Pons (tissue), 1 donor: ENCODE measurements around the gene FOCAD.

Experiments
- DNase-seq: peaks from one replicate; pipeline ENCODE4 v3.0.0-alpha.2; 2016; ENCODE audit warnings: low spot score

Gene FOCAD

GRCh38 chr9:20788526-20789451, 104.7 kb downstream of the FOCAD start:
- peak; percentile 16 for DNase-seq

GRCh38 chr9:20790721-20791120, 106.7 kb downstream of the FOCAD start:
- no peak for DNase-seq

- no peak for DNase-seq
These were observed 107.6 kb downstream of the FOCAD start for GRCh38 chr9:20791682-20792081.

GRCh38 chr9:20804489-20805250, 120.6 kb downstream of the FOCAD start:
- DNase-seq: no peak

- DNase-seq: peak; percentile 9
These were observed 121.7 kb downstream of the FOCAD start for GRCh38 chr9:20805766-20806165.

- no peak for DNase-seq
These were observed 123.9 kb downstream of the FOCAD start for GRCh38 chr9:20808002-20808401.

GRCh38 chr9:20811872-20812271, 127.8 kb downstream of the FOCAD start:
- no peak for DNase-seq

GRCh38 chr9:20815923-20816703, 132.1 kb downstream of the FOCAD start:
- no peak for DNase-seq

- no peak for DNase-seq
These were observed 139.0 kb downstream of the FOCAD start for GRCh38 chr9:20823051-20823450.

GRCh38 chr9:20831028-20831427, 147.0 kb downstream of the FOCAD start:
- DNase-seq: no peak

GRCh38 chr9:20832775-20833174, 148.7 kb downstream of the FOCAD start:
- no peak for DNase-seq

GRCh38 chr9:20835377-20836286, 151.6 kb downstream of the FOCAD start:
- DNase-seq: peak; percentile 11

- DNase-seq: no peak
These were observed 153.1 kb downstream of the FOCAD start for GRCh38 chr9:20837166-20837565.

GRCh38 chr9:20838218-20838617, 154.2 kb downstream of the FOCAD start:
- no peak for DNase-seq

GRCh38 chr9:20844916-20845315, 160.9 kb downstream of the FOCAD start:
- no peak for DNase-seq

- no peak for DNase-seq
These were observed 164.4 kb downstream of the FOCAD start for GRCh38 chr9:20848490-20848889.

- no peak for DNase-seq
These were observed 169.8 kb downstream of the FOCAD start for GRCh38 chr9:20853866-20854265.

GRCh38 chr9:20854444-20854843, 170.4 kb downstream of the FOCAD start:
- DNase-seq: no peak

- no peak for DNase-seq
These were observed 179.9 kb downstream of the FOCAD start for GRCh38 chr9:20863945-20864344.

- DNase-seq: no peak
These were observed 181.3 kb downstream of the FOCAD start for GRCh38 chr9:20865347-20865746.

GRCh38 chr9:20870115-20870514, 186.1 kb downstream of the FOCAD start:
- no peak for DNase-seq
